HFFc6 (cell line): ENCODE results near the gene APP. TPM values are rescaled to one million over a fixed set of nuclear protein-coding genes. Genes with fewer than 3 reads are reported as not detected.

Experiments used
- DNase-seq: peaks from one replicate; pipeline ENCODE4 v3.0.0-alpha.2; 2018
- H3K27ac Mint-ChIP-seq: 2 replicates; pipeline ENCODE4 v1.8.0; 2020; ENCODE audit warnings: mild to moderate bottlenecking, mixed read lengths
- H3K27me3 Mint-ChIP-seq: 2 replicates; pipeline ENCODE4 v1.8.0; 2021; ENCODE audit warnings: mild to moderate bottlenecking, moderate library complexity, mixed read lengths; ENCODE audit not compliant: insufficient read depth
- H3K36me3 Mint-ChIP-seq: 2 replicates; pipeline ENCODE4 v1.8.0; 2021; ENCODE audit warnings: low read depth, mixed read lengths
- H3K4me1 Mint-ChIP-seq: 2 replicates; pipeline ENCODE4 v1.8.0; 2020; ENCODE audit warnings: low read depth, mixed read lengths
- H3K4me3 Mint-ChIP-seq: 2 replicates; pipeline ENCODE4 v1.8.0; 2020; ENCODE audit warnings: mild to moderate bottlenecking, moderate library complexity, mixed read lengths
- H3K9me3 Mint-ChIP-seq: 2 replicates; pipeline ENCODE4 v1.8.0; 2020; ENCODE audit warnings: mild to moderate bottlenecking, mixed read lengths
- total RNA-seq, 6 experiments: library from RNA; stranded (reverse); fragmentation: NEBNext Ultra II Directional; extraction: Animal tissue kit (Norgen Biotek cat#: 25700); gene quantifications; 2 replicates in 1 of 6; 3 replicates in 5 of 6; pipeline ENCODE4 v1.2.3, GENCODE V29; 2021
- TF ChIP-seq, protein P1 (sequence below): fragments of 200-600 bp; sonication (generic); IDR thresholded peaks from 2 replicates; pipeline ENCODE4 v1.5.0; 2021; ENCODE audit warnings: antibody characterized with exemption, mild to moderate bottlenecking

APP gene
- total RNA-seq, 6 experiments from 2014 or later: 396 to 438 (median 425) TPM

DNA sequence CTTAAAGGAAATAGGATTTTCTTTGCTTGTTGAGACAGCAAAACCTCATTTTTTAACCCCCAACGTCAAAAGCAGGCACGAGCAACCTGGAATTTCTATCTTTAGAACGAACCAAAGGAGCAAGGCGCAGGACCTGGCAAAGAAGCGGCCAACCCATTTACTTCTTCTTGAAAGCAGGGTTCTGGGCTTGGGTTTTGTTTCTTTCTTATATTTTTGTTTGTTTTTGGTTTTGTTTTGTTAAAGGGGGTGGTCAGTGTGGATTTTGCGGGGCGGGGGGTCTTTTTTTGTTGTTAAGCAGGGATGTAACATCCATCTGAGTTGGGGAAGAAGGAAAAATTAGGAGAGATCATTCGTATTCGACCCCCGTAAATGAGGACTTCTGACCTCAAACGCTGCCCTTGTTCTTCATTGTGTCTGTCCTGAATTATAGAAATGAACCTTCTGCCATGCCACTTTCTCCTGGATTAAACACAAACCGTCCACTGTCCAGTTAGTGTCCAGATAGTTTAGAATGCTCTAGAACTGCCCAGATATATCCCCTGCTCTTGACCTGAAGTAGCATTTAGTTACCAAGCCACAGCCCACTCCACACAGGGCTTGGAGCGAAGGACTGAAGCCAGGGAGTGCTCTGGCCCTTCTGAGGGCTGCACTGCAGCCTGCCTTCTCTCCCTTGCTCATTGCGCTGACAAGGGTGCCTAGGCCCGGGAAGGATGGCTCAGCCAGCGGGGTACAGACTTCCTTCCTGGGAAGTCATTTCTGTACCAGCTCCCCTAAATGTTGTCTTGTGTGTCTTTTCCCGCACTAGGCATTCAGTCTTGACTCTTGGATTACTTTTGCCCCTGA, 909 bp upstream of the APP start:
- H3K36me3 Mint-ChIP-seq: peaks cover 6% of the 10 kb centered on the region
- H3K27ac Mint-ChIP-seq: no peak overlapping the region
- no peak for DNase-seq
- H3K4me3 Mint-ChIP-seq: peak overlapping the region; percentile 99
- TF ChIP-seq, protein P1, sequence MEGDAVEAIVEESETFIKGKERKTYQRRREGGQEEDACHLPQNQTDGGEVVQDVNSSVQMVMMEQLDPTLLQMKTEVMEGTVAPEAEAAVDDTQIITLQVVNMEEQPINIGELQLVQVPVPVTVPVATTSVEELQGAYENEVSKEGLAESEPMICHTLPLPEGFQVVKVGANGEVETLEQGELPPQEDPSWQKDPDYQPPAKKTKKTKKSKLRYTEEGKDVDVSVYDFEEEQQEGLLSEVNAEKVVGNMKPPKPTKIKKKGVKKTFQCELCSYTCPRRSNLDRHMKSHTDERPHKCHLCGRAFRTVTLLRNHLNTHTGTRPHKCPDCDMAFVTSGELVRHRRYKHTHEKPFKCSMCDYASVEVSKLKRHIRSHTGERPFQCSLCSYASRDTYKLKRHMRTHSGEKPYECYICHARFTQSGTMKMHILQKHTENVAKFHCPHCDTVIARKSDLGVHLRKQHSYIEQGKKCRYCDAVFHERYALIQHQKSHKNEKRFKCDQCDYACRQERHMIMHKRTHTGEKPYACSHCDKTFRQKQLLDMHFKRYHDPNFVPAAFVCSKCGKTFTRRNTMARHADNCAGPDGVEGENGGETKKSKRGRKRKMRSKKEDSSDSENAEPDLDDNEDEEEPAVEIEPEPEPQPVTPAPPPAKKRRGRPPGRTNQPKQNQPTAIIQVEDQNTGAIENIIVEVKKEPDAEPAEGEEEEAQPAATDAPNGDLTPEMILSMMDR: no peak
- H3K4me1 Mint-ChIP-seq: peaks cover 36% of the 10 kb centered on the region
- peaks cover 3% of the 10 kb centered on the region for H3K27me3 Mint-ChIP-seq
- no peaks in the 10 kb centered on the region for H3K9me3 Mint-ChIP-seq

DNA sequence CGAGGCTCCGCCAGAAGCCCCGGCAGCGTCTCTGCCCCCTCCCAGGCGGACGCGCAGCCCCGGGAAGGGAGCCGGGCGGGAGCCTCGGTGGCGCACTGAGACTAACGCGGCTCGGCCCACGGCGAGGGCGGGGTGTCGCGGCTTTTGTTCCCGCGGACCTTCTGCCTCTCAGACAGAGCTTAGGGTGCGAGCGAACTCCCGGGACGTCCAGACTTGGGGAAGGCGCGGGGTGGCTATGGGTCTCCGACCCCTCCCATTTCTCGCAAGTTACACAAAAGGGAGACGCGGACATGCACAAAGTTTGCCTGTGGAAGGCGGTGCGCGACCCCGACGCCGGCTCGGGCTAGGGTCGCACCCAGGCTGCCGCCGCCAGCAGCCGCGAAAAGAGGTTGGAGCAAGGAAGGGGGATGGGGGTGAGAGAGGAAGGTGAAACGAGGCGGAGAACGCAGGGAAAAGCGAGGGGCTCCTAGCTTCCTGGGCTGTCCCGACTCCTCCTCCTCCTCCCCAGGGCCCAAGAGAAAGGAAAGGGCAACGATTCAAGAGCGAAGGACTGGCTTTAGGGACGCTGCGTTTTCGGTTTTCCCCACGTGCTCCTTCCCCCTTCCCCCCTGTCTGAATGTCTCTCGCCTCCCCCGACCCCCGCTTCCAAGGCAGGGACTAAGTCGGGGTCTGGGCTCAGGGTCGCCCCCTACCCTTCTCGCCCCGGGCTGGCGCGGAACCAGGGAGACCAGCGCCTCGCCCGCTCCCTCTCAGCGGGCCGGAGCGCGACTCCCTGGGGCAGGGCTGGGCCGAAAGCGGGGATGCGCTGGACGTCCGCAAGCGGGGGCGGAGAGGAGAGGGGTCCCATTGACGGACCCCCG, 729 bp downstream of the APP start:
- peaks cover 3% of the 10 kb centered on the region for H3K27me3 Mint-ChIP-seq
- H3K4me1 Mint-ChIP-seq: peaks cover 50% of the 10 kb centered on the region
- DNase-seq: peak; percentile 39
- no peaks in the 10 kb centered on the region for H3K9me3 Mint-ChIP-seq
- TF ChIP-seq, protein P1: no peak
- peak overlapping the region; percentile 99 for H3K4me3 Mint-ChIP-seq
- H3K36me3 Mint-ChIP-seq: peaks cover 6% of the 10 kb centered on the region
- H3K27ac Mint-ChIP-seq: peak overlapping the region; percentile 91

DNA sequence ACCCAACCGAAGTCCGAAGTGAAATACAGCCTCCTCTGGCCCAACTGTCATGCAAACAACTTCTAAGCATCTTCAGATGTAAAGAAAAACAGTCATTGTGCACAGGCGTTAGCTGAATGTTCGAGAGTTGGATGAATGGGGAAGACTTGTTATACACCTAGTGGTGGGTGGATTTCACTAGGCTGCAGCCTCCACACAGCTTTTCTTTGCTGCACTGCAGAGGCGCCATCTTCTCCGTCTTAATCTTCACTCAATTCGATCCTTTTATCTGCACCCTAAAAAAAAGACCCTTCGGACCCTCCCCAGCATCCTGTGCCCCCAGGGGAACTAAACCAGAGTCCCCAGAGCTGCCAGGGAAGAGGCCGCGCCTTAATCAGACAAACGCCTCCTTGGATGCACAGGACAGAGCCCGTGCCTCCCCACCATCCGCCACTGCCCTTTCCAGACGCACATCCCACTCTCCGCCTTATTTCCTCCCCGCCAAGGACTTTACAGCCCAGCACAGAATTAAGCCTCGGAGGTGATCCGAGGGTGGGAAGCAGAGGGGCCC, 1.4 kb downstream of the APP start:
- peak; percentile 57 for DNase-seq
- TF ChIP-seq, protein P1: peak; percentile 68
- H3K4me1 Mint-ChIP-seq: peaks cover 50% of the 10 kb centered on the region
- peaks cover 3% of the 10 kb centered on the region for H3K27me3 Mint-ChIP-seq
- peaks cover 6% of the 10 kb centered on the region for H3K36me3 Mint-ChIP-seq
- no peaks in the 10 kb centered on the region for H3K9me3 Mint-ChIP-seq
- H3K4me3 Mint-ChIP-seq: peak overlapping the region; percentile 99
- peak overlapping the region; percentile 91 for H3K27ac Mint-ChIP-seq

DNA sequence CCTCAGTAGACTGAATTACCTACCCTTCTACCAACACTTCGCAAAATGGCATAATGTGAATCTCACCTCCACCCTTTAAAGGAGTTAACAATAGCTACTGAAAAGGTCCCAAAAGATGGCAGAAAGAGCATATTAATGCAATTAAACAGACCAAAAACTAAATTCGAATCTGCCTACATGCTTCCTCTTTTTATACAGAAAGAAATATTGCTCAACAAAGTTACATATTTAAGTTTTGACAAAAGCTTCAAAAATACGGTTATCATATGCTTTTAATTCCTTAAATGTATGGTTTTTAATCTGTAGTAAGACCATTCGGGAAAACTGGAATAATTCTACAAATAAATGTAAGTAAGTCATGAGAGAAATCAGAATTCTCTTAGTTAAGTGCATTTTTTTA, 2.2 kb downstream of the APP start:
- Mint-ChIP-seq H3K9me3 (no peaks in the 10 kb centered on the region), H3K4me3 (peak overlapping the region; percentile 99), H3K27ac (peak overlapping the region; percentile 44), H3K36me3 (peaks cover 6% of the 10 kb centered on the region), H3K4me1 (peaks cover 54% of the 10 kb centered on the region), H3K27me3 (peaks cover 3% of the 10 kb centered on the region; the same call in 1 of the 2 replicates)
- no peak for DNase-seq
- TF ChIP-seq, protein P1: no peak

DNA sequence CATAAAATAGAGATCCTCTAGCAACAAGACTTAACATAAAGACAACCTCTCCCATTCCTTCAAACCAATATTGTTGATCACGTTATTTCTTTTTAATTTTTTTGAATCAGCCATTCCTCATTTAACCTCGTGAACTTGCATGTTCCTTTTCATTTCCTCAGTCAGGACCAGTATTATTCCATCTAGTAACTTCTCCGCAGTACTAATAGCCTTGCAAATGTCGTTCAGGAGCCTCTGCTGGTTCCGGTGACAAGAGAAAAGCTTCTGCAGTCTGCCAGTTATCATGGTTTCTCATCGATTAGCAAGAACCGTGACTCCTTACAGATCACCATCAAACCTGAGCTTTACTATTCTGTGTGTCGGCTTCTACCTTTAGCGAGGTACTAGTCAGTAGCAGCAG, 3.0 kb downstream of the APP start:
- Mint-ChIP-seq H3K27me3 (peaks cover 3% of the 10 kb centered on the region; the same call in 1 of the 2 replicates), H3K27ac (peak overlapping the region; percentile 44), H3K4me3 (peak overlapping the region; percentile 99), H3K4me1 (peaks cover 58% of the 10 kb centered on the region), H3K9me3 (no peaks in the 10 kb centered on the region), H3K36me3 (peaks cover 6% of the 10 kb centered on the region)
- TF ChIP-seq, protein P1: no peak
- DNase-seq: no peak
